Measurements from ENCODE around the gene OR52K2.

- TF ChIP-seq CTCF (IDR thresholded peaks at IDR 0.05) (no peak), POLR2A (IDR thresholded peaks at IDR 0.05) (no peak)
Measured at GRCh38 chr11:4496557-4497248, 47.6 kb downstream of the OR52K2 start.

All from breast epithelium (tissue), 3 donors.